Measurements from ENCODE around the gene RNF157. TPM values are rescaled to one million over a fixed set of nuclear protein-coding genes. Genes with fewer than 3 reads are reported as not detected.

The RNF157 gene
- total RNA-seq, 1 donor = 0.36 TPM

GRCh38 chr17:76251478-76252039 lies 11.3 kb upstream of the RNF157 start:
- H3K79me2 ChIP-seq (ENCODE audit: insufficient read depth, low read length) = no peaks in the 10 kb centered on the region
- H3K27me3 ChIP-seq (ENCODE audit: insufficient read depth, low read length) = peaks cover 9% of the 10 kb centered on the region
- H3K36me3 ChIP-seq (ENCODE audit: insufficient read depth, low read length) = no peaks in the 10 kb centered on the region
- peak overlapping the region; percentile 5 for H2AFZ ChIP-seq (ENCODE audit: low read length)
- H3K9me3 ChIP-seq (ENCODE audit: low read depth, low read length) = no peaks in the 10 kb centered on the region
- H3K4me2 ChIP-seq (ENCODE audit: insufficient read depth, low read length) = peak overlapping the region; percentile 60
- H3K4me1 ChIP-seq (ENCODE audit: insufficient read depth, low read length) = peaks cover 21% of the 10 kb centered on the region
- H4K20me1 ChIP-seq (ENCODE audit: insufficient read depth, low read length) = no peaks in the 10 kb centered on the region
- no peak overlapping the region for H3K4me3 ChIP-seq (ENCODE audit: insufficient read depth, low read length)
- DNase-seq (ENCODE audit: insufficient read length, low spot score, missing footprints) = no peak
- TF ChIP-seq, protein P1, sequence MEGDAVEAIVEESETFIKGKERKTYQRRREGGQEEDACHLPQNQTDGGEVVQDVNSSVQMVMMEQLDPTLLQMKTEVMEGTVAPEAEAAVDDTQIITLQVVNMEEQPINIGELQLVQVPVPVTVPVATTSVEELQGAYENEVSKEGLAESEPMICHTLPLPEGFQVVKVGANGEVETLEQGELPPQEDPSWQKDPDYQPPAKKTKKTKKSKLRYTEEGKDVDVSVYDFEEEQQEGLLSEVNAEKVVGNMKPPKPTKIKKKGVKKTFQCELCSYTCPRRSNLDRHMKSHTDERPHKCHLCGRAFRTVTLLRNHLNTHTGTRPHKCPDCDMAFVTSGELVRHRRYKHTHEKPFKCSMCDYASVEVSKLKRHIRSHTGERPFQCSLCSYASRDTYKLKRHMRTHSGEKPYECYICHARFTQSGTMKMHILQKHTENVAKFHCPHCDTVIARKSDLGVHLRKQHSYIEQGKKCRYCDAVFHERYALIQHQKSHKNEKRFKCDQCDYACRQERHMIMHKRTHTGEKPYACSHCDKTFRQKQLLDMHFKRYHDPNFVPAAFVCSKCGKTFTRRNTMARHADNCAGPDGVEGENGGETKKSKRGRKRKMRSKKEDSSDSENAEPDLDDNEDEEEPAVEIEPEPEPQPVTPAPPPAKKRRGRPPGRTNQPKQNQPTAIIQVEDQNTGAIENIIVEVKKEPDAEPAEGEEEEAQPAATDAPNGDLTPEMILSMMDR (IDR thresholded peaks at IDR 0.05; ENCODE audit: extremely low read depth, low read depth, low read length) = no peak
- peak overlapping the region; percentile 89 for H3K27ac ChIP-seq (ENCODE audit: low read depth, low read length)

DNA sequence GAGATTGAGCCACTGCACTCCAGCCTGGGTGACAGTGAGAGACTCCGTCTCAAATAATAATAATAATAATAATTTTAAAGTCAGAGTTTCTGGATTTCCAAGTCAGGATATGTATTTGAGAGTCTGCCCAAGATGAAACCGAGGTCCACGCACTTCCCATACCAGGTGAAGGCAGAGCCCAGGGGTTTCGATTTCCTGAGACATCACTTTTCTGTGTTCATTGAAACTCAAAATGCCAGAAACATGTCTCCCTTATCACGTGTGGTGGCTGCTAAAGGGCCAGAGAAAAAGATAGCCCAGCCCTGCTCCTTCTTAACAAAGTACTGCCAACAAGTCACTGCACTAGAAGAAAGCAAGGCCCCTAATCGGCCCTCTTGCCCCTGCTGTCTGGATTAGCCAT lies 9.8 kb upstream of the RNF157 start:
- Histone ChIP-seq H3K27me3 (ENCODE audit: insufficient read depth, low read length) (peaks cover 11% of the 10 kb centered on the region), H3K4me1 (ENCODE audit: insufficient read depth, low read length) (peaks cover 21% of the 10 kb centered on the region), H3K79me2 (ENCODE audit: insufficient read depth, low read length) (no peaks in the 10 kb centered on the region), H3K9me3 (ENCODE audit: low read depth, low read length) (no peaks in the 10 kb centered on the region), H4K20me1 (ENCODE audit: insufficient read depth, low read length) (no peaks in the 10 kb centered on the region), H2AFZ (ENCODE audit: low read length) (no peak overlapping the region), H3K27ac (ENCODE audit: low read depth, low read length) (no peak overlapping the region), H3K4me2 (ENCODE audit: insufficient read depth, low read length) (no peak overlapping the region), H3K4me3 (ENCODE audit: insufficient read depth, low read length) (no peak overlapping the region), H3K36me3 (ENCODE audit: insufficient read depth, low read length) (no peaks in the 10 kb centered on the region)
- TF ChIP-seq, protein P1 (IDR thresholded peaks at IDR 0.05; ENCODE audit: extremely low read depth, low read depth, low read length) = no peak
- no peak for DNase-seq (ENCODE audit: insufficient read length, low spot score, missing footprints)

GRCh38 chr17:76248013-76248782 lies 7.9 kb upstream of the RNF157 start:
- Histone ChIP-seq H3K36me3 (ENCODE audit: insufficient read depth, low read length) (no peaks in the 10 kb centered on the region), H3K4me1 (ENCODE audit: insufficient read depth, low read length) (peaks cover 19% of the 10 kb centered on the region), H3K79me2 (ENCODE audit: insufficient read depth, low read length) (no peaks in the 10 kb centered on the region), H4K20me1 (ENCODE audit: insufficient read depth, low read length) (no peaks in the 10 kb centered on the region), H3K27me3 (ENCODE audit: insufficient read depth, low read length) (peaks cover 24% of the 10 kb centered on the region), H2AFZ (ENCODE audit: low read length) (no peak overlapping the region), H3K27ac (ENCODE audit: low read depth, low read length) (no peak overlapping the region), H3K4me2 (ENCODE audit: insufficient read depth, low read length) (no peak overlapping the region), H3K9me3 (ENCODE audit: low read depth, low read length) (no peaks in the 10 kb centered on the region), H3K4me3 (ENCODE audit: insufficient read depth, low read length) (no peak overlapping the region)
- peak; percentile 65 for DNase-seq (ENCODE audit: insufficient read length, low spot score, missing footprints)
- TF ChIP-seq, protein P1 (IDR thresholded peaks at IDR 0.05; ENCODE audit: extremely low read depth, low read depth, low read length) = peak; percentile 37

DNA sequence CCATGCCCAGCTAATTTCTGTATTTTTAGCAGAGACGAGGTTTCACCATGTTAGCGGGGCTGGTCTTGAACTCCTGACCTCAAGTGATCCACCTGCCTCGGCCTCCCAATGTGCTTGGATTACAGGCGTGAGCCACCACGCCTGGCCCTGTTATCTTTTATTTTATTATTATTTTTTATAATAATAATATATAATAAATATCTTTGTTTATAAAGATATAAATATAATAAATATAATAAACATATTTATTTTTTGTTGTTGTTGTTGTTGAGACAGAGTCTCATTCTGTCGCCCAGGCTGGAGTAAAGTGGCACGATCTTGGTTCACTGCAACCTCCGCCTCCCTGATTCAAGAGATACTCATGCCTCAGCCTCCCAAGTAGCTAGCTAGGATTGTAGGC lies 7.0 kb upstream of the RNF157 start:
- no peaks in the 10 kb centered on the region for H3K79me2 ChIP-seq (ENCODE audit: insufficient read depth, low read length)
- H3K27me3 ChIP-seq (ENCODE audit: insufficient read depth, low read length) = peaks cover 32% of the 10 kb centered on the region
- no peaks in the 10 kb centered on the region for H3K9me3 ChIP-seq (ENCODE audit: low read depth, low read length)
- H3K4me1 ChIP-seq (ENCODE audit: insufficient read depth, low read length) = peaks cover 10% of the 10 kb centered on the region
- H3K4me3 ChIP-seq (ENCODE audit: insufficient read depth, low read length) = no peak overlapping the region
- no peak overlapping the region for H3K4me2 ChIP-seq (ENCODE audit: insufficient read depth, low read length)
- DNase-seq (ENCODE audit: insufficient read length, low spot score, missing footprints) = no peak
- TF ChIP-seq, protein P1 (IDR thresholded peaks at IDR 0.05; ENCODE audit: extremely low read depth, low read depth, low read length) = no peak
- H3K27ac ChIP-seq (ENCODE audit: low read depth, low read length) = no peak overlapping the region
- no peaks in the 10 kb centered on the region for H3K36me3 ChIP-seq (ENCODE audit: insufficient read depth, low read length)
- H2AFZ ChIP-seq (ENCODE audit: low read length) = no peak overlapping the region
- H4K20me1 ChIP-seq (ENCODE audit: insufficient read depth, low read length) = no peaks in the 10 kb centered on the region

Measured in osteoblast (primary cell).